Measurements from ENCODE around the gene RNF8. TPM values are rescaled to one million over a fixed set of nuclear protein-coding genes. Genes with fewer than 3 reads are reported as not detected.

The RNF8 gene
- total and polyA plus RNA-seq, 2 donors (not counting 3 experiments of a cell fraction or from before 2014, with no cell fraction given) = 16.6 to 27.3 TPM

DNA sequence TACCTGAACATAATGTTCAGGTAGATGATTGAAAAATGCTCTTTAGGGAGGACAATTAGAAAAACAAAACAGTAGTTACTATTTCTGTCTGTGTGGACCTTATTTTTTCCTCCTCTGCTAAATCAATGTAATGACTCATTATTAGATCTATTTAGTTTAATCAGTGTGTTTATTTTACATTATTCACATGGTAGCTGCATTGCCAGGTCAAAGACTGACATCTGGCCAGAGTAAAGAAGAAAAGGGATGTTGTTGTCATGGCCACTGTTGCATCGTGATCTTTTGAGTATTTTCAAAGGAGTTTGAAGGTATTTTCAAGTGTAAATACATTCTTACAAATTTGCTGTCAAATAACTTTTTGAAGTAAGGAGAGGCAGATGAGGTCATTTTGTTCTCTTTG lies 85.1 kb downstream of the RNF8 start:
- Histone ChIP-seq H3K27ac (ENCODE audit: insufficient read depth, low read depth, low read length) (no peak overlapping the region), H3K9me3 (replicated peaks; ENCODE audit: control insufficient read depth, insufficient read depth, low read length) (no peaks in the 10 kb centered on the region), H3K27me3 (ENCODE audit: control insufficient read depth in 2 of 2, insufficient read depth in 2 of 2, low read length in 2 of 2) (no peaks in the 10 kb centered on the region), H3K4me3 (replicated peaks in 1 of 3; ENCODE audit: insufficient read depth in 1 of 3, low read depth in 1 of 3, low read length in 3 of 3) (no peak overlapping the region), H3K79me2 (ENCODE audit: control insufficient read depth, insufficient read depth, low read length) (peaks cover 10% of the 10 kb centered on the region), H3K4me1 (ENCODE audit: control insufficient read depth, extremely low read depth, insufficient read depth, low read length) (peaks cover 3% of the 10 kb centered on the region), H4K20me1 (replicated peaks; ENCODE audit: control insufficient read depth, extremely low read depth, insufficient read depth, low read length) (no peaks in the 10 kb centered on the region), H3K4me2 (ENCODE audit: insufficient read depth, low read length) (no peak overlapping the region), H3K9me1 (replicated peaks; ENCODE audit: control insufficient read depth, extremely low read depth, insufficient read depth, low read length) (no peaks in the 10 kb centered on the region), H3K9ac (replicated peaks; ENCODE audit: extremely low read depth, insufficient read depth, low read length) (no peak overlapping the region), H2AFZ (ENCODE audit: low read depth, low read length) (no peak overlapping the region), H3K36me3 (ENCODE audit: control insufficient read depth in 2 of 2, extremely low read depth in 1 of 2, insufficient read depth in 2 of 2, low read length in 2 of 2) (peaks cover 0 to 9% of the 10 kb centered on the region in 2 experiments)
- peak; percentile 36 for DNase-seq (ENCODE audit: low read depth, low spot score)
- dilution Hi-C loops (cut with MboI; ENCODE audit: extremely low pct_ligation_motif_present, low sequenced_read_pairs) = no loop called here
- CTCF ChIA-PET = no interaction called here
- intact Hi-C loops (cut with micrococcal nuclease) = no loop called here
- POLR2A ChIA-PET = no interaction called here
- TF ChIP-seq FOS (IDR thresholded peaks at IDR 0.05; ENCODE audit: borderline replicate concordance, insufficient read depth, low read length) = peak; percentile 14
- TF ChIP-seq, protein P1, sequence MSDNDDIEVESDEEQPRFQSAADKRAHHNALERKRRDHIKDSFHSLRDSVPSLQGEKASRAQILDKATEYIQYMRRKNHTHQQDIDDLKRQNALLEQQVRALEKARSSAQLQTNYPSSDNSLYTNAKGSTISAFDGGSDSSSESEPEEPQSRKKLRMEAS (IDR thresholded peaks at IDR 0.05; ENCODE audit: insufficient read depth, insufficient read length) = no peak
- TF ChIP-seq, protein P2, sequence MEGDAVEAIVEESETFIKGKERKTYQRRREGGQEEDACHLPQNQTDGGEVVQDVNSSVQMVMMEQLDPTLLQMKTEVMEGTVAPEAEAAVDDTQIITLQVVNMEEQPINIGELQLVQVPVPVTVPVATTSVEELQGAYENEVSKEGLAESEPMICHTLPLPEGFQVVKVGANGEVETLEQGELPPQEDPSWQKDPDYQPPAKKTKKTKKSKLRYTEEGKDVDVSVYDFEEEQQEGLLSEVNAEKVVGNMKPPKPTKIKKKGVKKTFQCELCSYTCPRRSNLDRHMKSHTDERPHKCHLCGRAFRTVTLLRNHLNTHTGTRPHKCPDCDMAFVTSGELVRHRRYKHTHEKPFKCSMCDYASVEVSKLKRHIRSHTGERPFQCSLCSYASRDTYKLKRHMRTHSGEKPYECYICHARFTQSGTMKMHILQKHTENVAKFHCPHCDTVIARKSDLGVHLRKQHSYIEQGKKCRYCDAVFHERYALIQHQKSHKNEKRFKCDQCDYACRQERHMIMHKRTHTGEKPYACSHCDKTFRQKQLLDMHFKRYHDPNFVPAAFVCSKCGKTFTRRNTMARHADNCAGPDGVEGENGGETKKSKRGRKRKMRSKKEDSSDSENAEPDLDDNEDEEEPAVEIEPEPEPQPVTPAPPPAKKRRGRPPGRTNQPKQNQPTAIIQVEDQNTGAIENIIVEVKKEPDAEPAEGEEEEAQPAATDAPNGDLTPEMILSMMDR (IDR thresholded peaks at IDR 0.05; ENCODE audit: extremely low read depth in 1 of 2, insufficient read depth in 1 of 2, low read depth in 1 of 2, low read length in 2 of 2) = no peak
- no TSS peak for BruUV-seq (replicated peaks)
- no peak for FAIRE-seq

DNA sequence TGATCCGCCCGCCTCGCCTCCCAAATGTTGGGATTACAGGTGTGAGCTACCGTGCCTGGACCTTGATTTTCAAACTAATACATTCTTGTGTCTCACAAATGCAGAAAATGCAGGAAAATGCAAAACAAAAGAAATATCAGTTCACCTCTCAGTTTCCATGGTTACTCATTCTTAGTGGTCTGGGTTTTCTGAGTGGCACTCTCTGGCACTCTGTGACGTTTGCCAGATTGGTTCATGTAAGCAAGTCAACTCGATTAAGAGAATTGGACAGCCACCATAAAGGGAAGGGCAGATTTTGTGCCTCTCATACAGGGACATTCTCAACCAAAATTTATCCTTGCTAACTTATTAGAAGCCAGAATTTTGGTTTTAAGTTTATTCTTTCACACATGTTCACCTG lies 87.9 kb downstream of the RNF8 start:
- no peaks in the 10 kb centered on the region for H3K9me3 ChIP-seq (replicated peaks; ENCODE audit: control insufficient read depth, insufficient read depth, low read length)
- FAIRE-seq (no peak), DNase-seq (ENCODE audit: low read depth, low spot score) (no peak)
- no peak overlapping the region for H3K27ac ChIP-seq (ENCODE audit: insufficient read depth, low read depth, low read length)
- H2AFZ ChIP-seq (ENCODE audit: low read depth, low read length) = no peak overlapping the region
- dilution Hi-C loops (cut with MboI; ENCODE audit: extremely low pct_ligation_motif_present, low sequenced_read_pairs) = no loop called here
- TF ChIP-seq JUN (IDR thresholded peaks at IDR 0.05; ENCODE audit: borderline replicate concordance, insufficient read depth, insufficient read length, low read depth) (no peak), EZH2 (IDR thresholded peaks at IDR 0.05; ENCODE audit: borderline replicate concordance, low read depth, low read length, severe bottlenecking) (no peak), POLR2A (IDR thresholded peaks at IDR 0.05; ENCODE audit: low read depth, low read length) (no peak), FOS (IDR thresholded peaks at IDR 0.05; ENCODE audit: borderline replicate concordance, insufficient read depth, low read length) (no peak), MYC (IDR thresholded peaks at IDR 0.05; ENCODE audit: low read depth, low read length) (no peak), GATA2 (IDR thresholded peaks at IDR 0.05; ENCODE audit: insufficient read depth, insufficient read length, low read depth, low read length) (no peak), POLR2AphosphoS5 (IDR thresholded peaks at IDR 0.05; ENCODE audit: insufficient read depth, low read depth, low read length) (no peak)
- TF ChIP-seq, protein P1 (IDR thresholded peaks at IDR 0.05; ENCODE audit: insufficient read depth, insufficient read length) = no peak
- TF ChIP-seq, protein P2 (IDR thresholded peaks at IDR 0.05; ENCODE audit: extremely low read depth in 1 of 2, insufficient read depth in 1 of 2, low read depth in 1 of 2, low read length in 2 of 2) = no peak
- H3K9me1 ChIP-seq (replicated peaks; ENCODE audit: control insufficient read depth, extremely low read depth, insufficient read depth, low read length) = no peaks in the 10 kb centered on the region
- intact Hi-C loops (cut with micrococcal nuclease) = no loop called here
- H3K4me1 ChIP-seq (ENCODE audit: control insufficient read depth, extremely low read depth, insufficient read depth, low read length) = no peaks in the 10 kb centered on the region
- H3K4me3 ChIP-seq (replicated peaks in 1 of 3; ENCODE audit: insufficient read depth in 1 of 3, low read depth in 1 of 3, low read length in 3 of 3) = no peak overlapping the region
- no TSS peak for BruUV-seq (replicated peaks)
- CTCF ChIA-PET = no interaction called here
- no peaks in the 10 kb centered on the region for H3K27me3 ChIP-seq (ENCODE audit: control insufficient read depth in 2 of 2, insufficient read depth in 2 of 2, low read length in 2 of 2)
- no peaks in the 10 kb centered on the region for H4K20me1 ChIP-seq (replicated peaks; ENCODE audit: control insufficient read depth, extremely low read depth, insufficient read depth, low read length)
- peaks cover 8 to 9% of the 10 kb centered on the region in 2 experiments for H3K36me3 ChIP-seq (ENCODE audit: control insufficient read depth in 2 of 2, extremely low read depth in 1 of 2, insufficient read depth in 2 of 2, low read length in 2 of 2)
- no peak overlapping the region for H3K9ac ChIP-seq (replicated peaks; ENCODE audit: extremely low read depth, insufficient read depth, low read length)
- H3K4me2 ChIP-seq (ENCODE audit: insufficient read depth, low read length) = no peak overlapping the region
- POLR2A ChIA-PET = no interaction called here
- peaks cover 2% of the 10 kb centered on the region for H3K79me2 ChIP-seq (ENCODE audit: control insufficient read depth, insufficient read depth, low read length)
